ENCODE data around the gene FBXO7.

FBXO7 gene

DNA sequence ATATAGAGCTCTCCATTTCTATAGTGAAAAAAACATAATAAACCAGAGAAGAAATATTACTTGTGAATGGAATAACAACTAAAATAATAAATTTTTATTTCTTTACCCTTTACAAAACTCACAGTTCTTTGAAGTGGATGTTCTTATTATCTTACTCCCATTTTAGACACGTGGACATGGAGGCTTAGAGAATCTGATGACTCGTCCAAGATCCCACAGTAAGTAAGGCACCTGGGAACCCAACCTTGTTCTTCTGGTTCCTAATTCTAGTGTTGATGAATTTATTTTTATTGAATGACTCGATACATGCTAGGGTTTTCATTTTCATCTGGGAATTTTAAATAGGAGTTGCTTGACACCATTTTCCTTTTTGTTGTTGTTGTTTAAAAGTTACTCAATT lies 12.2 kb upstream of the FBXO7 start:
- TF ChIP-seq CTCF (IDR thresholded peaks at IDR 0.05; ENCODE audit: borderline replicate concordance, insufficient read depth, low read depth, low read length) = no peak
- no peak overlapping the region for H3K4me3 ChIP-seq (ENCODE audit: low read depth, low read length)

- no peak for TF ChIP-seq CTCF (IDR thresholded peaks at IDR 0.05; ENCODE audit: borderline replicate concordance, insufficient read depth, low read depth, low read length)
- H3K4me3 ChIP-seq (ENCODE audit: low read depth, low read length) = no peak overlapping the region
Measured at GRCh38 chr22:32465661-32466060, 8.9 kb upstream of the FBXO7 start.

DNA sequence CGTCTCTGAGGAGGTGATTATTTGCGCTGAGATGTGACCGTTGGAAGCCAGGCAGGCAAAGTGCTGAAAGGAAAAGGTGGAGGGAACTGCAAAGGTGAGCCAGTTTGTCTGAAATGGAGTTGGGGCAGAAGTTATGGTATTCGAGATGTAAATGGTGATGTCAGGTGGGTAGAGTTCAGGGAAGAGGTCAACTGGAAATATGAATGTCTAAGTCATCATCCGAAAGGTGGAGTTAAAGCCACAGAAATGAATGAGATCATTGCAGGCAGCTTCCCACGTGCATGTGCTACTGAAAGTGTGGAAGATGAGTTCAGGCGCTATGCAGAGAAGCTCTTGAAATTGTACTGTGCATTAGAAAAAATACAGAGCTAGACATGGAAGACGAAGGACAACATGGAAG lies 8.1 kb upstream of the FBXO7 start:
- TF ChIP-seq CTCF (IDR thresholded peaks at IDR 0.05; ENCODE audit: borderline replicate concordance, insufficient read depth, low read depth, low read length) = no peak
- no peak overlapping the region for H3K4me3 ChIP-seq (ENCODE audit: low read depth, low read length)

GRCh38 chr22:32469799-32470212 lies 4.8 kb upstream of the FBXO7 start:
- H3K4me3 ChIP-seq (ENCODE audit: low read depth, low read length) = no peak overlapping the region
- TF ChIP-seq CTCF (IDR thresholded peaks at IDR 0.05; ENCODE audit: borderline replicate concordance, insufficient read depth, low read depth, low read length) = no peak

- TF ChIP-seq CTCF (IDR thresholded peaks at IDR 0.05; ENCODE audit: borderline replicate concordance, insufficient read depth, low read depth, low read length) = 0 out of 2 replicates have a peak, but pooled peaks have one; percentile 42
- peak overlapping the region; percentile 87 for H3K4me3 ChIP-seq (ENCODE audit: low read depth, low read length)
Measured at GRCh38 chr22:32473388-32473952, 1.1 kb upstream of the FBXO7 start.

- H3K4me3 ChIP-seq (ENCODE audit: low read depth, low read length) = peak overlapping the region; percentile 87
- TF ChIP-seq CTCF (IDR thresholded peaks at IDR 0.05; ENCODE audit: borderline replicate concordance, insufficient read depth, low read depth, low read length) = no peak
Measured at GRCh38 chr22:32475468-32476010, 928 bp downstream of the FBXO7 start.
